NCI-H226 (cell line): ENCODE data around the gene GRAP.
"Not testable (repeated sequence)": the region's sequence is repeated elsewhere in the genome, so short reads cannot be mapped to it uniquely, and the experiment has no call there.

ENCODE experiments used
- DNase-seq: peaks from one replicate; pipeline ENCODE4 v3.0.0-alpha.2; 2015

The GRAP gene

DNA sequence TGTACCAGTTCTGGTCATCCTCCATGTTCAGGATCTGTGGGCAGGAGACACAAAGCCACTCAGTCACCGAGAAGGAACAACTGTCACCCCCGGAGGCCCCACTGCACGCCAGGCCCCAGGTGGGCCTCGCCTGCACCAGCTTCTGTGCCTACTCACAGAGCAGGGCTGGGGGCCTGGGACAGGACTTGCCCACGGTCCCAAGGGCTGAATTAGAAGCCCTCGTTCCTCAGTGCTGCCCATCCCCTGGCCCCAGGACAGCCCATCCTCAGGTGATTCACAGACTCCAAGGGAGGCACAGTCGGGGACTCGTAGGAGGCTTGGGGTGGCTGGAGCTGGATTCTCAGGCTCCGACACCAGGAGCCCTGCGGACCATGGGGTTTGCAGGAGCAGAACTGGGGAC is 4.9 kb downstream of the GRAP start:
- DNase-seq: not testable (repeated sequence)

- not testable (repeated sequence) for DNase-seq
Observed at GRCh38 chr17:19040350-19040749, 6.4 kb downstream of the GRAP start.

- DNase-seq: not testable (repeated sequence)
Observed at GRCh38 chr17:19038730-19039129, 8.0 kb downstream of the GRAP start.

GRCh38 chr17:19038007-19038406 is 8.8 kb downstream of the GRAP start:
- not testable (repeated sequence) for DNase-seq

GRCh38 chr17:19037547-19037946 is 9.2 kb downstream of the GRAP start:
- DNase-seq: not testable (repeated sequence)

DNA sequence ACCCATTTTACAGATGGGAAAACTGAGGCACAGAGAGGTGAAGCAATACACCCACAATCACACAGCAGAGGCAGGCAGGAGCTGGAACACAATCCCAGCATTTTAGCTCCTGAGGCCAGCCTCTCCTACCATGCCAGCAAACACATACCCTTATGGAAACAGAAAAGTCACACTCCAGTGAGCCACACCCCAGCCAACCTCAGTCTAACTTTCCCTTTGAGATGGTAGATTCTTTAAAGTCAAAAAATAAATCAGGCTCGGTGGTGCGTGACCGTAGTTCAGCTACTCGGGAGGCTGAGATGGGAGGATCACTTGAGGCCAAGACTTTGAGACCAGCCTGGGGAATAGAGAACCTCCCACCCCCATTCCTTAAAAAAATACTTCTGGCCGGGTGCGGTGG is 10.6 kb downstream of the GRAP start:
- DNase-seq: not testable (repeated sequence)

DNA sequence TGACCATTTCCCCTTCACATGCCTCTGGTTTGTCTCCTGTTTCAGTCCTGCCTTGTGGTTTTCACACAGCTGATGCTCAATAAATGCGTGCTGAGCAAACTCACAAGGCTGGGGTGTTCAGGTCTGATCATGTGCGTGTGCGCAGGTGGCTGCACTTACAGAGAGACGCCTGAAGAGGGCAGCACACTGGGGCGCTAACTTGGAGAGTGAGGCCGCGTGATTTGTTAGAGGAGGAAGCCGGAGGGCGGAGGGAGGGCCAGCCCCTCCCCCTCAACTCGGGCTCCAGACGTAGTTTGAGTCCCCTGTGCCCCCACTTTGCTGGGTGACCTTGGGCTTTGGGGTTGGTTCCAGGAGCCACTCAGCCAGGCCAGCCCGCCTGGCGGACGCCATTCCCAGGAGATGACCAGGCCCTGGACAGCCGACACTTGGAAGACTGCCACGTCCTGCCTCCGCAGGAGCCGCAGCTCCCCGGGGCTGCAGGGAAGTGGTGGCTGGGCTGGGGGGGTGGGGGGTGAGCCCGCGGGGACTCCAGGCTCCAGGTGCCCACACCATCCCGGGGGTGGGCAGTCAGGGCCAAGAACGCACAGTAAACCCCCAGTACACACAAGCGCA is 14.3 kb downstream of the GRAP start:
- not testable (repeated sequence) for DNase-seq

- DNase-seq: not testable (repeated sequence)
Observed at GRCh38 chr17:19031729-19032128, 15.0 kb downstream of the GRAP start.

- DNase-seq: not testable (repeated sequence)
Observed at GRCh38 chr17:19030771-19031449, 15.8 kb downstream of the GRAP start.

GRCh38 chr17:19029740-19030139 is 17.0 kb downstream of the GRAP start:
- DNase-seq: not testable (repeated sequence)

- DNase-seq: not testable (repeated sequence)
Observed at GRCh38 chr17:19028671-19029070, 18.1 kb downstream of the GRAP start.

GRCh38 chr17:19024101-19025078 is 22.4 kb downstream of the GRAP start:
- DNase-seq: peak; percentile 52

- DNase-seq: no peak
Observed at GRCh38 chr17:19023209-19023999, 23.4 kb downstream of the GRAP start.

- DNase-seq: no peak
Observed at GRCh38 chr17:19022747-19023146, 24.0 kb downstream of the GRAP start.

GRCh38 chr17:19022128-19022527 is 24.6 kb downstream of the GRAP start:
- no peak for DNase-seq

DNA sequence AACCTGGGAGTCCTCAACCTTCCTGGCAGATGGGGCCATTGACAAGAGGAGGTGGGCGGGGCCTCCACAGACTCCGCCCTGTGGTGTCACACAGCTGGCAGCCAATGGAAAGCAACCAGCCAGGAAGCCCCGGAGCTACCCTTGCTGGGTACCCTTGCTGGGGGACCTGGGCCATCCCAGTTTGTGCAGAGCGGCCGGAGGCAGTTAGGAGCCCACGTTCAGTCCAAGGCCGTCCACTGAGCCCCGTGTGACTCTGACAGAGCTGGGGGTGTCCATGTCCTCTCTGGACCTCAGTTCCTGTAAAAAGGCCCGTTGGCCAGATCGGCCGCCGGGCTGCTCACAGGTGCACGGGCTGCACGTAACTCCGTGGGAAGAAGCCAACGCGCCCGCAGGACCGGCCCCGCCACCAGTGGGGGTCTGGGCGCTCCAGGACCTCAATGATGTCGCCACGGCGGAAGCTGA is 25.1 kb downstream of the GRAP start:
- no peak for DNase-seq

- not testable (repeated sequence) for DNase-seq
Observed at GRCh38 chr17:19021011-19021621, 25.6 kb downstream of the GRAP start.

DNA sequence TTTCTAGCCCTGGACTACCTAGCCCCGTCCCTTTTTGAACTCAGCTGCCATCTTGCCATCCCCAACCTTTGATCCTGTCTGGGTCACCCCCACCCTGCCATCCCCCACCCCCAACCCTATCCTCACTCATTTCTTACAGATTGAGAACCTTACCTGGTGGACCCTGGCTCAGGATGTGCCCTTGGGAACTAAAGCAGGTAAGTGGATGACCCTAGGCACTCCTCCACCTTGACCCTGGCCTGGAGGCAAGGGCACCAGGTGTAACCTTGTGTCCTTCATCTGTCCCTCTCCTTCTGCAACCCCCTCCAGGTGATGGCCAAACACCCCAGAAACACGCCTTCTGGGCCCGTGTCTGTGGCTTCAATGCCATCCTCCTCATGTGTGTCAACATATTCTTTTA is 26.7 kb downstream of the GRAP start:
- no peak for DNase-seq

DNA sequence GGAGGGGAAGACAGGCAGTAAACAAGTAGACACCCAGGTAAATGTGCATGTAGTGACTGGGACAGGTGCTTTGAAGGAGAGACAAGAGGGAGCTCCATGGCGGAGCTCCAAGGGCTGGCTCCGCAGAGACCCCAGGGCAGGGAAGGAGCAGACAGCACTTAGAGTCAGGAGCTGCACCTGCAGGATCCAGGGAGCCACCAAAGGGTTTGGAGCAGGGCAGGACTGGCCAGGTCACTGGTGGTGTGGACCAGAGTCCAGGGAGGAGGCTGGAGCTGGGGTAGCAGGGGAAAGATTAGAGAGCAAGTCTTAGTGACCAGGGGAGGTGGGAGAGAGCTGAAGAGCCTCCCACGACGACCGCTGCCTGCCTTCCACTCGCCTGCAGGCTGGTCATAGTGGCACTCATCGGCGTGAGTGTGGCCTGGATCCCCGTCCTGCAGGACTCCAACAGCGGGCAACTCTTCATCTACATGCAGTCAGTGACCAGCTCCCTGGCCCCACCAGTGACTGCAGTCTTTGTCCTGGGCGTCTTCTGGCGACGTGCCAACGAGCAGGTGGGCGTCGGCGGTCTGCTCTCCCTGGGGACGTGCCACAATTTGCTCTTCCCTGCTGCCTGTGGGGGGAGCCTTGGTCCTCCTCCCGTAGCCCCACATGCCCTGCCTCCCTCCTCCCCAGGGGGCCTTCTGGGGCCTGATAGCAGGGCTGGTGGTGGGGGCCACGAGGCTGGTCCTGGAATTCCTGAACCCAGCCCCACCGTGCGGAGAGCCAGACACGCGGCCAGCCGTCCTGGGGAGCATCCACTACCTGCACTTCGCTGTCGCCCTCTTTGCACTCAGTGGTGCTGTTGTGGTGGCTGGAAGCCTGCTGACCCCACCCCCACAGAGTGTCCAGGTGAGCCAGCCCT is 27.5 kb downstream of the GRAP start:
- DNase-seq: no peak

DNA sequence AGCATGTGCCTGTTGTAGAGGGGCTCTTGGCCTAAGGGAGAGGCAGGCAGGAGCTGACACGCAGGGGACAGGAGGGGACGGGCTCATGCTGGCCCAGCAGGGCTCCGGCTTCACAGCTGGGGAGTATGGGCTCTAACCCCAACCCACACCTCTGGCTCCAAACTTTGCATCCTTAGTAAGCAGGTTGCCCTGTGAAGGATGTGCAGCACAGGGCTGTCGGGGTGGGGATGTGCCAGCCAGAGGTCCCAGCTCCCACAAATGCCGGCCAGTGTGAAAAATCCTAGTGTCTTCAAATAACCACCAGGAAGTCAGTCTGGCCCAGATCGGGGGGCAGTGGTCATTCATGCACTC is 28.2 kb downstream of the GRAP start:
- no peak for DNase-seq
